Measurements from ENCODE around the gene TNFSF9. TPM values are rescaled to one million over a fixed set of nuclear protein-coding genes. Genes with fewer than 3 reads are reported as not detected.

The TNFSF9 gene
- total RNA-seq, 2 experiments from 2014 or later = 4.7 to 18.5 TPM

DNA sequence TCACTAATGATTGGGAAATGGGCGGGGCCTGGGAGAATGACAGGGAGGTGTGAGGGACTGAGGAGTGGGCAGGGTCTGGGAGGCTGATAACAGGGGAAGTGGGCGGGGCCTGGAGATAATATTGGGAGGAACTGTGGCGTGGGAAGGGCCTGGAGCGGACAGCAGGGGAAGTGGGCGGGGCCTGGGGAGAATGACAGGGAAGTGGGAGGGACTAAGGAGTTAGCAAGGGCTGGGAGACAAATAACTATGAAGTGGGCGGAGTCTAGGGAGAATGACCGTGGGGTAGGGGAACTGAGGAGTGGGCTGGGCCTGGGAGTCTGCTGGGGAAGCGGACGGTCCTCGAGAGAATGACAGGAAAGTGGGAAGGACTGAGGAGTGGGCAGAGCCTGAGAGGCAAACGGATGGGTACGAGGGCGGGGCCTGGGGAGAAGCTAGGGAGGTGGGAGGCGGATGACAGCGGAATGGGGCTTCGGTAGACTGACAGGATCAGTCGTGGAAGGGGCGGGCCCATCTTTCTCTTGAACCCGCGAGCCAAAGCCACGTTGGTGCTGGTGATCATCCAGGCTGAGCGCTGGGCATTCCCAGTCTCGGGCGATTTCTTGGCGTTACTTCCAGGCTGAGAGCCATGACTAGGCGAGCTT is 14.7 kb upstream of the TNFSF9 start:
- peak; percentile 71 for ATAC-seq
- no peaks in the 10 kb centered on the region for H3K36me3 Mint-ChIP-seq
- peak overlapping the region; percentile 89 for H3K4me3 Mint-ChIP-seq
- CTCF ChIA-PET = interaction anchor here (0.6 to 4.3 kb wide), 40 partner anchors 9 to 374 kb away, joined by 3 to 61 read pairs (median 4); partner anchors contain the start of genes CD70, CLPP, DENND1C and GPR108
- no peaks in the 10 kb centered on the region for H3K27me3 Mint-ChIP-seq
- peaks cover 40% of the 10 kb centered on the region for H3K4me1 Mint-ChIP-seq
- no peaks in the 10 kb centered on the region for H3K9me3 Mint-ChIP-seq (ENCODE audit: low read depth)
- DNase-seq = peak; percentile 92
- H3K27ac Mint-ChIP-seq = peak overlapping the region; percentile 96

GRCh38 chr19:6516659-6517291 is 14.1 kb upstream of the TNFSF9 start:
- DNase-seq = peak; percentile 95
- H3K27me3 Mint-ChIP-seq = no peaks in the 10 kb centered on the region
- H3K4me1 Mint-ChIP-seq = peaks cover 41% of the 10 kb centered on the region
- H3K4me3 Mint-ChIP-seq = peak overlapping the region; percentile 89
- no peaks in the 10 kb centered on the region for H3K36me3 Mint-ChIP-seq
- CTCF ChIA-PET = interaction anchor here (0.6 to 4.3 kb wide), 42 partner anchors 10 to 374 kb away, joined by 3 to 61 read pairs (median 4); partner anchors contain the start of genes CD70, CLPP, DENND1C and GPR108
- ATAC-seq = peak; percentile 81
- H3K9me3 Mint-ChIP-seq (ENCODE audit: low read depth) = no peaks in the 10 kb centered on the region
- H3K27ac Mint-ChIP-seq = peak overlapping the region; percentile 96

DNA sequence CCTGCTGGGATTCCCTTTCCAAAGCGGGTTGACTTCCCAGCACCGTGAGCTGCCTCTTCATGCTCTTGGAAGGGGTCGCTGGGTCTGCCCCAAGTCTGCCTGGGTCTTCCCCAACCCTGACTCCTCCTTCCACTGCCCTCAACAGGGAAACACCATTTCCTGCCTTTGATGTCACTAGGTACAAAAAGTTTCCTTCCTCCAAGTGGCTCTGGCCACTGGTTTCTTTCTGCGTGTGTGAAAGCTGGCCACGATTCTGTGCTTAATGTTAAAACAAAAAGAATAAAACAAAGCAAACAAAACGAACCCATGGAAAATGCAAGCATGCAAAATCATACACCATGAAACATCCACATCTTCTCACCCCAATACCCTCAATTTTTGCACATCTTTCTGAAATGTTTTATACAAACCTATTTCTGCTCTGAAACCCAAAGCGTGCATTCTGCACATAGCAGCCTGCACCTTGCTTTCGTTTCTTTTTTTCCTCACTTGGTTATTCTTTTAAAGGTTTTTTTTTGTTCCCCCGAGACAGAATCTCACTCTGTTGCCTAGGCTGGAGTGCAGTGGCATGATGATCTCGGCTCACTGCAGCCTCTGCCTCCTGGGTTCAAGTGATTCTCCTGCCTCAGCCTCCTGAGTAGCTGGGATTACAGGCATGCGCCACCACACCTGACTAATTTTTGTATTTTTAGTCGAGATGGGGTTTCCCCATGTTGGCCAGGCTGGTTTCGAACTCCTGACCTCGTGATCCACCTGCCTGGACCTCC is 12.5 kb upstream of the TNFSF9 start:
- CTCF ChIA-PET = interaction anchor here (0.9 to 4.3 kb wide), 12 partner anchors 9 to 349 kb away, joined by 3 to 61 read pairs (median 6); partner anchors contain the start of genes GPR108, TNFSF14 and TNFSF9
- no peaks in the 10 kb centered on the region for H3K27me3 Mint-ChIP-seq
- peaks cover 51% of the 10 kb centered on the region for H3K4me1 Mint-ChIP-seq
- peak; percentile 76 for DNase-seq
- ATAC-seq = peak; percentile 26
- H3K27ac Mint-ChIP-seq = peak overlapping the region; percentile 86
- no peaks in the 10 kb centered on the region for H3K9me3 Mint-ChIP-seq (ENCODE audit: low read depth)
- H3K4me3 Mint-ChIP-seq = peak overlapping the region; percentile 67
- peaks cover 2% of the 10 kb centered on the region for H3K36me3 Mint-ChIP-seq

- no peak for ATAC-seq
- Mint-ChIP-seq H3K27ac (peak overlapping the region; percentile 69), H3K9me3 (ENCODE audit: low read depth) (no peaks in the 10 kb centered on the region), H3K4me3 (peak overlapping the region; percentile 40), H3K27me3 (no peaks in the 10 kb centered on the region), H3K36me3 (peaks cover 2% of the 10 kb centered on the region), H3K4me1 (peaks cover 51% of the 10 kb centered on the region)
- no peak for DNase-seq
- CTCF ChIA-PET = interaction anchor here (0.7 to 4.3 kb wide), 3 partner anchors 113 to 345 kb away, joined by 3 to 46 read pairs (median 5); partner anchors contain the start of gene GPR108
Measured at GRCh38 chr19:6519289-6519688, 11.5 kb upstream of the TNFSF9 start.

- peaks cover 43% of the 10 kb centered on the region for H3K4me1 Mint-ChIP-seq
- no peaks in the 10 kb centered on the region for H3K9me3 Mint-ChIP-seq (ENCODE audit: low read depth)
- H3K4me3 Mint-ChIP-seq = no peak overlapping the region
- peak overlapping the region; percentile 79 for H3K27ac Mint-ChIP-seq
- peak; percentile 88 for DNase-seq
- CTCF ChIA-PET = interaction anchor here (0.9 to 1.4 kb wide), 5 partner anchors 117 to 342 kb away, joined by 3 to 6 read pairs (median 3); no protein-coding TSS in a partner anchor
- peaks cover 2% of the 10 kb centered on the region for H3K36me3 Mint-ChIP-seq
- peak; percentile 69 for ATAC-seq
- H3K27me3 Mint-ChIP-seq = no peaks in the 10 kb centered on the region
Measured at GRCh38 chr19:6521718-6522646, 8.8 kb upstream of the TNFSF9 start.

- peak overlapping the region; percentile 79 for H3K27ac Mint-ChIP-seq
- no peaks in the 10 kb centered on the region for H3K9me3 Mint-ChIP-seq (ENCODE audit: low read depth)
- H3K4me3 Mint-ChIP-seq = no peak overlapping the region
- peaks cover 1% of the 10 kb centered on the region for H3K27me3 Mint-ChIP-seq
- no peak for DNase-seq
- peaks cover 38% of the 10 kb centered on the region for H3K4me1 Mint-ChIP-seq
- no peak for ATAC-seq
- peaks cover 2% of the 10 kb centered on the region for H3K36me3 Mint-ChIP-seq
- CTCF ChIA-PET = interaction anchor here (0.9 to 1.4 kb wide), 5 partner anchors 116 to 341 kb away, joined by 3 to 6 read pairs (median 3); no protein-coding TSS in a partner anchor
Measured at GRCh38 chr19:6522712-6523111, 8.1 kb upstream of the TNFSF9 start.

- no peaks in the 10 kb centered on the region for H3K9me3 Mint-ChIP-seq (ENCODE audit: low read depth)
- H3K36me3 Mint-ChIP-seq = peaks cover 2% of the 10 kb centered on the region
- H3K4me1 Mint-ChIP-seq = peaks cover 26% of the 10 kb centered on the region
- H3K27ac Mint-ChIP-seq = no peak overlapping the region
- H3K4me3 Mint-ChIP-seq = no peak overlapping the region
- peaks cover 7% of the 10 kb centered on the region for H3K27me3 Mint-ChIP-seq
- CTCF ChIA-PET = interaction anchor here (0.9 to 1.2 kb wide), 3 partner anchors 10 to 246 kb away, joined by 3 to 4 read pairs (median 4); no protein-coding TSS in a partner anchor
- DNase-seq (no peak), ATAC-seq (no peak)
Measured at GRCh38 chr19:6524311-6524710, 6.5 kb upstream of the TNFSF9 start.

DNA sequence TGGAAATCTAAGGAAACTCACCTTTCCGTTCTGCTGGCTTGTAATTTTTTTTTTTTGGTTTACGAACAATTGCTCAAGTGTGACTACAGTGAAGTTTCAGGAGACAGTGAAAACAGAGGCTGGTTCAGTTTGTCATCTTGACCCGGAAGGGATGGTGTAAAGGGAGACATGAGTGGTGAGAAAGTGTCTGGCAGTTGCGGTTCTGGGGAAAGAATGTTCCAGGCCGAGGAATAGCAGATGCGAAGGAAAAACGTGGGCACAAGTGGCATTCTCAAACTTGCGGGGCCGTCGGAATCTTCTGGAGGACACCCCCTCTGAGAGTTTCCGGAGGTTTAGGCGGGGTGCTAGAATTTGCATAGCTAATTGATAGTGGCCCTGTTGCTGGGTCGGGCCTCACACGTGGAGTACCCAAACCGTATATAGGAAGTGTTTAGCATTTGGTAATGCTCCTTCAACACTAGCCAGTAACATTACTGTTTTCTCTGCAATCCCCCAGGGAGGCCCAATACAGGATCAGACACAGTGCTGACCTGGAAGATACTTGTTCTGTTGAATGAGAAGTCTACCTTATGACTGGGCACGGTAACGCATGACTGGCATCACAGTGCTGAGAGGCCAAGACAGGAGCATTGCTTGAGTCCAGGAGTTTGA is 2.8 kb upstream of the TNFSF9 start:
- Mint-ChIP-seq H3K27ac (no peak overlapping the region), H3K36me3 (peaks cover 4% of the 10 kb centered on the region), H3K9me3 (ENCODE audit: low read depth) (no peaks in the 10 kb centered on the region), H3K4me3 (no peak overlapping the region), H3K4me1 (peaks cover 31% of the 10 kb centered on the region), H3K27me3 (peaks cover 38% of the 10 kb centered on the region)
- DNase-seq = no peak
- CTCF ChIA-PET = interaction anchor here (0.7 kb wide), 1 partner anchor 24 kb away, joined by 3 read pairs; no protein-coding TSS in a partner anchor
- no peak for ATAC-seq

DNA sequence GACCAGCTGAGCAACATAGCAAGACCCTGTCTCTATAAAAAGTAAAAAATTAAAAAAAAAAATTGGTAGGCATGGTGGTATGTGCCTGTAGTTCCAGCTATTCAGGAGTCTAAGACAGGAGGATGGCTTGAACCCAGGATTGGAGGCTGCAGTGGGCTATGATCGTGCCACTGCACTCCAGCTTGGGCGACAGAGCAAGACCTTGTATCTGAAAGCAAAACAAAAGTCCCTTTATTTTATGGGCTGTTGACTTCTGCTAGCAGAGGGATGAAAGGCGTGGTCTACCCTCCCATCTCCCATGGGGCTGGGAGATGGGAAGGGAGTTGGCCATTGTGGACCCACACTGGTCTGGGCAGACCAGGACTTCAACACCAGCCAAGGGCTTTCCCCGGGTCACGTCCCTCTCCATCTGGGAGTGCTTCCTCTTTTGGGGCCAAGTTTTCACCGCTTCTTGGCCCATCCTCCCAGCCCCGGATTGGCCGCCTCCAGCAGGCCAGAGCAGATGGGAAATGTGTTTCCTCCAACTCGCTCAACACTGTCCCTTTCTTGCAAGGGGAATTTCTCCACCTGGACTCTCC is 2.2 kb upstream of the TNFSF9 start:
- DNase-seq (no peak), ATAC-seq (no peak)
- Mint-ChIP-seq H3K27me3 (peaks cover 38% of the 10 kb centered on the region), H3K36me3 (peaks cover 4% of the 10 kb centered on the region), H3K27ac (no peak overlapping the region), H3K4me1 (peaks cover 31% of the 10 kb centered on the region), H3K4me3 (no peak overlapping the region), H3K9me3 (ENCODE audit: low read depth) (no peaks in the 10 kb centered on the region)
- CTCF ChIA-PET = interaction anchor here (0.7 kb wide), 1 partner anchor 24 kb away, joined by 3 read pairs; no protein-coding TSS in a partner anchor

DNA sequence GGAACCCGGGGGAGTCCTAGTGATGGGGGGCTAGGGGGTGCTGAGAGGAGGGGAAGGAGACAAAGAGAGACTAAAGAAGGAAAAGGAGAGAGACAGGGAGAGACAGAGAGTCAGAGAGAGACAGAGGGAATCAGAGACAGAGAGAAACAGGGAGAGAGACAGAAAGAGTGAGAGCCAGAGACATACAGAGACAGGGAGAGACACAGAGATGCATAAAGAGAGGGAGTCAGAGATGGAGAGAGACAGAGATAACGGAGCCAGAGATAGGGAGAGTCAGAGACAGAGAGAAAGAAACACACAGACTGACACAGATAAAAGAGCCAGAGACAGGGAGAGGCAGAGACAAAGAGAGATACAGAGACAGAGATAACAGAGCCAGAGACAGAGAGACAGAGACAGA is 1.5 kb upstream of the TNFSF9 start:
- Mint-ChIP-seq H3K27me3 (peaks cover 38% of the 10 kb centered on the region), H3K36me3 (peaks cover 5% of the 10 kb centered on the region), H3K4me1 (peaks cover 33% of the 10 kb centered on the region), H3K27ac (no peak overlapping the region), H3K9me3 (ENCODE audit: low read depth) (no peaks in the 10 kb centered on the region), H3K4me3 (peak overlapping the region; percentile 79)
- ATAC-seq (no peak), DNase-seq (no peak)
- CTCF ChIA-PET = no interaction called here

DNA sequence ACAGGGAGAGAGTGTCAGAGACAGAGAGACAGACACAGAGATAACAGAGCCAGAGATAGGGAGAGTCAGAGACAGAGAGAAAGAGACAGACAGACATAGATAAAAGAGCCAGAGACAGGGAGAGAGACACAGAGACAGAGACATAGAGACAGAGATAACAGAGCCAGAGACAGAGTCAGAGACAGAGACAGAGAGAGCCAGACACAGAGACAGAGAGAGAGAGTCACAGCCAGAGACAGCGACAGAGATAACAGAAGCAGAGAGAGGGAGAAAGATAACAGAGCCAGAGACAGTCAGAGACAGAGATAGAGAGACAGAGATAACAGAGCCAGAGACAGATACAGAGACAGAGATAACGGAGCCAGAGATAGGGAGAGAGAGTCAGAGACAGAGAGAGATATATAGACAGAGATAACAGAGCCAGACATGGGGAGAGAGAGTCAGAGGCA is 865 bp upstream of the TNFSF9 start:
- Mint-ChIP-seq H3K4me3 (peak overlapping the region; percentile 79), H3K27ac (peak overlapping the region; percentile 58), H3K27me3 (peaks cover 38% of the 10 kb centered on the region), H3K9me3 (ENCODE audit: low read depth) (no peaks in the 10 kb centered on the region), H3K4me1 (peaks cover 33% of the 10 kb centered on the region), H3K36me3 (peaks cover 6% of the 10 kb centered on the region)
- ATAC-seq = no peak
- no peak for DNase-seq
- CTCF ChIA-PET = no interaction called here
